NAMALWA (cell line): ENCODE data around the gene CLNK.

ENCODE experiments used
- DNase-seq: peaks from one replicate; pipeline ENCODE4 v3.0.0-alpha.2; 2015; ENCODE audit warnings: low spot score

The CLNK gene

GRCh38 chr4:10701161-10701560, 16.6 kb upstream of the CLNK start:
- no peak for DNase-seq

- DNase-seq = no peak
These were observed 13.6 kb upstream of the CLNK start for GRCh38 chr4:10698172-10698571.

- DNase-seq = no peak
These were observed 12.5 kb upstream of the CLNK start for GRCh38 chr4:10697086-10697485.

GRCh38 chr4:10696253-10696652, 11.7 kb upstream of the CLNK start:
- DNase-seq = no peak

- no peak for DNase-seq
These were observed 10.3 kb upstream of the CLNK start for GRCh38 chr4:10694828-10695209.

- no peak for DNase-seq
These were observed 9.7 kb upstream of the CLNK start for GRCh38 chr4:10694151-10694827.

- no peak for DNase-seq
These were observed 7.1 kb upstream of the CLNK start for GRCh38 chr4:10691651-10692050.

GRCh38 chr4:10690185-10690907, 5.8 kb upstream of the CLNK start:
- DNase-seq = no peak

- DNase-seq = peak; percentile 9
These were observed 4.3 kb upstream of the CLNK start for GRCh38 chr4:10688846-10689245.

GRCh38 chr4:10688022-10688421, 3.5 kb upstream of the CLNK start:
- DNase-seq = no peak

GRCh38 chr4:10687526-10687925, 3.0 kb upstream of the CLNK start:
- no peak for DNase-seq

- DNase-seq = no peak
These were observed 2.2 kb downstream of the CLNK start for GRCh38 chr4:10682397-10682796.

- peak; percentile 5 for DNase-seq
These were observed 6.6 kb downstream of the CLNK start for GRCh38 chr4:10677796-10678497.

- no peak for DNase-seq
These were observed 10.7 kb downstream of the CLNK start for GRCh38 chr4:10673817-10674369.

GRCh38 chr4:10672379-10672778, 12.2 kb downstream of the CLNK start:
- no peak for DNase-seq

- no peak for DNase-seq
These were observed 12.8 kb downstream of the CLNK start for GRCh38 chr4:10671799-10672198.

GRCh38 chr4:10671366-10671765, 13.2 kb downstream of the CLNK start:
- DNase-seq = peak; percentile 31

- no peak for DNase-seq
These were observed 14.2 kb downstream of the CLNK start for GRCh38 chr4:10670321-10670720.

- DNase-seq = no peak
These were observed 16.8 kb downstream of the CLNK start for GRCh38 chr4:10667701-10668326.

- DNase-seq = no peak
These were observed 18.0 kb downstream of the CLNK start for GRCh38 chr4:10666616-10667015.

- no peak for DNase-seq
These were observed 20.2 kb downstream of the CLNK start for GRCh38 chr4:10664408-10664807.

GRCh38 chr4:10662937-10663336, 21.6 kb downstream of the CLNK start:
- DNase-seq = no peak
